Neural cell (in vitro differentiated cells): ENCODE results near the gene BCDIN3D. TPM values are rescaled to one million over a fixed set of nuclear protein-coding genes. Genes with fewer than 3 reads are reported as not detected.

Experiments
- H2AFZ ChIP-seq: fragments of 200-600, 300-800 bp; sonication (generic), shearing (Covaris generic); 2 replicates; pipeline ENCODE4 v1.6.0; 2014; ENCODE audit warnings: low read depth, mild to moderate bottlenecking, antibody characterized with exemption, low read length, moderate library complexity
- H3F3A ChIP-seq: fragments of 200-600 bp; shearing (Covaris generic); 2 replicates; pipeline ENCODE4 v1.6.1; 2016; ENCODE audit warnings: mild to moderate bottlenecking, moderate library complexity, mixed read lengths, antibody characterized with exemption, low read length; ENCODE audit not compliant: insufficient read depth, poor library complexity, severe bottlenecking
- H3K27ac ChIP-seq: fragments of 200-600, 300-800 bp; sonication (generic), shearing (Covaris generic); 2 replicates; pipeline ENCODE4 v1.5.1; 2014; ENCODE audit warnings: mild to moderate bottlenecking, low read length, moderate library complexity
- H3K27me3 ChIP-seq: fragments of 300-800, 200-600 bp; sonication (generic), shearing (Covaris generic); 2 replicates; pipeline ENCODE4 v1.6.0; 2014; ENCODE audit warnings: mild to moderate bottlenecking, low read depth, low read length, moderate library complexity; ENCODE audit not compliant: insufficient read depth
- H3K36me3 ChIP-seq: fragments of 300-800, 200-600 bp; sonication (generic), shearing (Covaris generic); 2 replicates; pipeline ENCODE4 v1.5.1; 2014; ENCODE audit warnings: mild to moderate bottlenecking, antibody characterized with exemption, low read length, moderate library complexity; ENCODE audit not compliant: insufficient read depth
- H3K4me2 ChIP-seq: fragments of 300-800, 200-600 bp; sonication (generic), shearing (Covaris generic); 2 replicates; pipeline ENCODE4 v1.6.0; 2014; ENCODE audit warnings: mild to moderate bottlenecking, low read length
- H3K4me3 ChIP-seq: fragments of 300-800, 200-600 bp; sonication (generic), shearing (Covaris generic); 2 replicates; pipeline ENCODE4 v1.5.1; 2014; ENCODE audit warnings: mild to moderate bottlenecking, low read length, moderate library complexity
- H3K79me2 ChIP-seq: fragments of 200-600 bp; shearing (Covaris generic); replicated peaks from 2 replicates; pipeline ENCODE4 v1.6.0; 2014; ENCODE audit warnings: mild to moderate bottlenecking, low read length, moderate library complexity; ENCODE audit not compliant: insufficient read depth
- H3K9ac ChIP-seq: fragments of 300-800, 200-600 bp; sonication (generic), shearing (Covaris generic); 2 replicates; pipeline ENCODE4 v1.6.1; 2016; ENCODE audit warnings: mild to moderate bottlenecking, low read length, mixed read lengths
- H3K9me2 ChIP-seq: fragments of 200-600 bp; shearing (Covaris generic); 2 replicates; pipeline ENCODE4 v1.6.1; 2016; ENCODE audit warnings: mild to moderate bottlenecking, low read length, mixed read lengths; ENCODE audit not compliant: insufficient read depth
- H3K9me3 ChIP-seq: fragments of 200-600, 300-800 bp; sonication (generic), shearing (Covaris generic); 2 replicates; pipeline ENCODE4 v1.6.1; 2016; ENCODE audit warnings: mild to moderate bottlenecking, mixed run types, low read length, moderate library complexity, mixed read lengths
- H4K20me1 ChIP-seq: fragments of 200-600 bp; shearing (Covaris generic); 2 replicates; pipeline ENCODE4 v1.6.1; 2016; ENCODE audit warnings: mild to moderate bottlenecking, mixed run types; ENCODE audit not compliant: insufficient read depth
- EP300 ChIP-seq: fragments of 450-650 bp; conservative IDR thresholded peaks from 2 replicates; pipeline ENCODE4 v1.6.1; 2014; ENCODE audit warnings: antibody characterized with exemption, mild to moderate bottlenecking, moderate library complexity; ENCODE audit not compliant: poor library complexity, severe bottlenecking
- EZH2 ChIP-seq: fragments of 200-600, 300-800 bp; shearing (Covaris generic), sonication (generic); IDR thresholded peaks from 2 replicates; pipeline ENCODE4 v1.6.1; 2014; ENCODE audit warnings: antibody characterized with exemption, low read length, borderline replicate concordance, mild to moderate bottlenecking; ENCODE audit not compliant: insufficient read depth, poor library complexity, severe bottlenecking
- MXI1 ChIP-seq: fragments of 450-650 bp; conservative IDR thresholded peaks from 2 replicates; pipeline ENCODE4 v1.6.1; 2014; ENCODE audit warnings: antibody characterized with exemption, mild to moderate bottlenecking; ENCODE audit not compliant: poor library complexity, severe bottlenecking
- POLR2AphosphoS5 ChIP-seq: IDR thresholded peaks from 2 replicates; pipeline ENCODE4 v1.6.1; 2012
- RAD21 ChIP-seq: fragments of 450-650 bp; conservative IDR thresholded peaks from 2 replicates; pipeline ENCODE4 v1.6.1; 2014; ENCODE audit warnings: antibody characterized with exemption, mild to moderate bottlenecking, moderate library complexity
- SMC3 ChIP-seq: fragments of 450-650 bp; conservative IDR thresholded peaks from 2 replicates; pipeline ENCODE4 v1.6.1; 2014; ENCODE audit warnings: antibody characterized with exemption, mild to moderate bottlenecking, moderate library complexity; ENCODE audit not compliant: poor library complexity
- TAF1 ChIP-seq: IDR thresholded peaks from 2 replicates; pipeline ENCODE4 v1.6.1; 2012; ENCODE audit warnings: low read depth
- polyA plus RNA-seq: library from polyadenylated mRNA; depleted of rRNA; stranded (reverse); fragments of >200 nt; gene quantifications from 2 replicates; pipeline ENCODE4 v1.2.3, GENCODE V29; 2014
- TF ChIP-seq, protein P1 (sequence below): IDR thresholded peaks from 2 replicates; pipeline ENCODE4 v1.6.1; 2012; ENCODE audit warnings: borderline replicate concordance
- TF ChIP-seq, protein P2 (sequence below): fragments of 450-650 bp; IDR thresholded peaks from 2 replicates; pipeline ENCODE4 v1.5.1; 2014; ENCODE audit warnings: antibody characterized with exemption, mild to moderate bottlenecking, moderate library complexity; ENCODE audit not compliant: poor library complexity, severe bottlenecking

The BCDIN3D gene
- polyA plus RNA-seq, 1 donor from 2014 or later, result 10.0 TPM

DNA sequence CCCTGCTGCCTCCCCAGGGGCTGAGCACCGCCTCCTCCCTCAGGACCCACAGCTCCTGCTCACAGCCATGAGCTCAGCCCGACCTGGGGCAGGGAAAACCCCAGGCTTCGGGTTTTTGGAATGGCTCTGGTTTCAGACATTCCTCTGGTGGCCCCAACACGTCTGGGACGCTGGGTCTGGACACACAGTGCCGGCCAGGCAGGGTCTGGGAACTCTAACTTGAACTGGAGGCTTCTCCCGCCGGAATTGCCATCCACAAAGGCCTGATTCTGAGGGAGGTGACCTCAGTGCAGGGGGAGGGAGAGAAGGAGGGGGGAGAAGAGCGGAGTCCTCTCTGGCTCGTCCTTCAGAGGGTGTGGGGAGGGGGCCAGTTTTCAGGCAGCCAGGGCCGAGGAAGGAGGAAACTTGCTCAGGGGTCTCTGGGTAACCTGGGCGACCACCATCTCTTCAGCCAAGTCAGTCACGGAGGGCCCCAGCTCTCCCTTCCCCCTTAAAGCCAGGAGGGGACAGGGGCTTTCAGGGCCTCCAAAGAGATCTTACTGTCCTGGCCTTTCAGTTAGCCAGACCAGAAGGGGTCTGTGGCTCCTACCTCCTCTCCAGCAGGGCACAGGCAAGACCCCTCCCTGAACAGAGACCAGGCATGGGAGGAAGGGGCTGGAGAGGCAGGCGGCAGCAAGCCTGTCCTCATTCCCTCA is 34.1 kb downstream of the BCDIN3D start:
- TF ChIP-seq MXI1 (no peak), SMC3 (no peak), TAF1 (no peak), POLR2AphosphoS5 (no peak), RAD21 (no peak), EP300 (no peak), EZH2 (no peak)
- TF ChIP-seq, protein P1, sequence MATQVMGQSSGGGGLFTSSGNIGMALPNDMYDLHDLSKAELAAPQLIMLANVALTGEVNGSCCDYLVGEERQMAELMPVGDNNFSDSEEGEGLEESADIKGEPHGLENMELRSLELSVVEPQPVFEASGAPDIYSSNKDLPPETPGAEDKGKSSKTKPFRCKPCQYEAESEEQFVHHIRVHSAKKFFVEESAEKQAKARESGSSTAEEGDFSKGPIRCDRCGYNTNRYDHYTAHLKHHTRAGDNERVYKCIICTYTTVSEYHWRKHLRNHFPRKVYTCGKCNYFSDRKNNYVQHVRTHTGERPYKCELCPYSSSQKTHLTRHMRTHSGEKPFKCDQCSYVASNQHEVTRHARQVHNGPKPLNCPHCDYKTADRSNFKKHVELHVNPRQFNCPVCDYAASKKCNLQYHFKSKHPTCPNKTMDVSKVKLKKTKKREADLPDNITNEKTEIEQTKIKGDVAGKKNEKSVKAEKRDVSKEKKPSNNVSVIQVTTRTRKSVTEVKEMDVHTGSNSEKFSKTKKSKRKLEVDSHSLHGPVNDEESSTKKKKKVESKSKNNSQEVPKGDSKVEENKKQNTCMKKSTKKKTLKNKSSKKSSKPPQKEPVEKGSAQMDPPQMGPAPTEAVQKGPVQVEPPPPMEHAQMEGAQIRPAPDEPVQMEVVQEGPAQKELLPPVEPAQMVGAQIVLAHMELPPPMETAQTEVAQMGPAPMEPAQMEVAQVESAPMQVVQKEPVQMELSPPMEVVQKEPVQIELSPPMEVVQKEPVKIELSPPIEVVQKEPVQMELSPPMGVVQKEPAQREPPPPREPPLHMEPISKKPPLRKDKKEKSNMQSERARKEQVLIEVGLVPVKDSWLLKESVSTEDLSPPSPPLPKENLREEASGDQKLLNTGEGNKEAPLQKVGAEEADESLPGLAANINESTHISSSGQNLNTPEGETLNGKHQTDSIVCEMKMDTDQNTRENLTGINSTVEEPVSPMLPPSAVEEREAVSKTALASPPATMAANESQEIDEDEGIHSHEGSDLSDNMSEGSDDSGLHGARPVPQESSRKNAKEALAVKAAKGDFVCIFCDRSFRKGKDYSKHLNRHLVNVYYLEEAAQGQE, result no peak
- TF ChIP-seq, protein P2, sequence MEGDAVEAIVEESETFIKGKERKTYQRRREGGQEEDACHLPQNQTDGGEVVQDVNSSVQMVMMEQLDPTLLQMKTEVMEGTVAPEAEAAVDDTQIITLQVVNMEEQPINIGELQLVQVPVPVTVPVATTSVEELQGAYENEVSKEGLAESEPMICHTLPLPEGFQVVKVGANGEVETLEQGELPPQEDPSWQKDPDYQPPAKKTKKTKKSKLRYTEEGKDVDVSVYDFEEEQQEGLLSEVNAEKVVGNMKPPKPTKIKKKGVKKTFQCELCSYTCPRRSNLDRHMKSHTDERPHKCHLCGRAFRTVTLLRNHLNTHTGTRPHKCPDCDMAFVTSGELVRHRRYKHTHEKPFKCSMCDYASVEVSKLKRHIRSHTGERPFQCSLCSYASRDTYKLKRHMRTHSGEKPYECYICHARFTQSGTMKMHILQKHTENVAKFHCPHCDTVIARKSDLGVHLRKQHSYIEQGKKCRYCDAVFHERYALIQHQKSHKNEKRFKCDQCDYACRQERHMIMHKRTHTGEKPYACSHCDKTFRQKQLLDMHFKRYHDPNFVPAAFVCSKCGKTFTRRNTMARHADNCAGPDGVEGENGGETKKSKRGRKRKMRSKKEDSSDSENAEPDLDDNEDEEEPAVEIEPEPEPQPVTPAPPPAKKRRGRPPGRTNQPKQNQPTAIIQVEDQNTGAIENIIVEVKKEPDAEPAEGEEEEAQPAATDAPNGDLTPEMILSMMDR, result no peak
- no peak overlapping the region for H3K4me3 ChIP-seq
- no peaks in the 10 kb centered on the region for H3F3A ChIP-seq
- no peak overlapping the region for H3K27ac ChIP-seq
- no peak overlapping the region for H2AFZ ChIP-seq
- no peaks in the 10 kb centered on the region for H3K27me3 ChIP-seq
- no peaks in the 10 kb centered on the region for H3K9me3 ChIP-seq
- H4K20me1 ChIP-seq, result no peaks in the 10 kb centered on the region
- H3K79me2 ChIP-seq, result peaks cover 3% of the 10 kb centered on the region
- no peaks in the 10 kb centered on the region for H3K36me3 ChIP-seq
- H3K9ac ChIP-seq, result no peak overlapping the region
- H3K9me2 ChIP-seq, result no peaks in the 10 kb centered on the region
- H3K4me2 ChIP-seq, result no peak overlapping the region

DNA sequence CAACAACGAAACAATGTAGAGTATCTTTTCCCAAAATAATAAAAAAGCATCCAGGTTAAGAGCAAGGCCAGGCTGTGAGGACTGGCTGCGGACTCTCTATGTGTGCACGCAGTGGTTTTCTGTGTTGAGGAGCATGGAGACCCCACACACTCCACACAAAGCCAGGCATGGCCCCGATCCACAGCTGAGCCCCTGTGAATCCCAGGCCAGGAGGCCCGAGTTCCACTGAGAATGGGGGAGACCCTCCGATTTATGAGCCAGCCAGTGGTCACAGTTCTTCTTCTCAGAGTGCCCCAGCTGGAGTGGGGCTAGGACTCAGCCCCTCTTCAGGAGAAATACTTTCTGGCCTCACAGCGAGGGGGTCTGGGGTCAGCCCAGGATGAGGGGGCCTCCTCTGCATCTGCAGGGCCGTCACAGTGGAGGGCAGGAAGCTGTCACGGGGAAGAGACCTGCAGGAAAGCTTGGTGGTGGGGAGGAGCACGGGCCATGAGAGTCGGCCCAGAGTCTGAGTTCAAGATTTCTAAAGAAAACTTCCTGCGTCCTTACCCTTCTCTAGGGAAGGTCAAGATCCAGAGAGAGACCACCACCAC is 34.8 kb downstream of the BCDIN3D start:
- Histone ChIP-seq H3F3A (no peaks in the 10 kb centered on the region), H3K27ac (no peak overlapping the region), H2AFZ (no peak overlapping the region), H3K27me3 (no peaks in the 10 kb centered on the region), H3K4me3 (no peak overlapping the region), H3K9me2 (no peaks in the 10 kb centered on the region), H3K4me2 (no peak overlapping the region), H3K9ac (no peak overlapping the region), H4K20me1 (no peaks in the 10 kb centered on the region), H3K79me2 (peaks cover 3% of the 10 kb centered on the region), H3K36me3 (no peaks in the 10 kb centered on the region), H3K9me3 (no peaks in the 10 kb centered on the region)
- TF ChIP-seq MXI1 (no peak), EZH2 (no peak), SMC3 (no peak), EP300 (no peak), TAF1 (no peak), POLR2AphosphoS5 (no peak), RAD21 (no peak)
- TF ChIP-seq, protein P1, result no peak
- TF ChIP-seq, protein P2, result no peak
